ENCODE data around the gene LYRM2. TPM values are rescaled to one million over a fixed set of nuclear protein-coding genes. Genes with fewer than 3 reads are reported as not detected.

The LYRM2 gene
- total and polyA plus RNA-seq, 9 of the 15 experiments (the other 6 are each of a cell fraction or from before 2014, with no cell fraction given), result 13.9 to 115 (median 42.9) TPM

DNA sequence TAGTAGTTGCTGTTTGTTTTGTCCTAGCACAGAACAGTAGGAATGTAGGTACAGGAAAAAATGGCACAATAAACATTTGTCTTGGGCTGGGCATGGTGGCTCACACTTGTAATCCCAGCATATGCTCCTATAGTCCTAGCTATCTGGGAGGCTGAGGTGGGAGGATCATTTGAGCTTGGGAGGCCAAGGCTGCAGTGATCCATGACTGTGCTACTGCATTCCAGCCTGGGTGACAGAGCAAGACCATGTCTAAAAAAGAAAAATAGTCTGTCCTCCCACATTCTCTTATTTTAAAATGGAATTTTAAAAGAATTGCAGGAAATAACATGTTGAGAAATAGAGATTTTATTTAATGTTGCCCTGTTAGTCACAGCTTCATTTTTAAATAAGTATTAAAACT is 117.8 kb downstream of the LYRM2 start (continued):
- TF ChIP-seq, protein P1, sequence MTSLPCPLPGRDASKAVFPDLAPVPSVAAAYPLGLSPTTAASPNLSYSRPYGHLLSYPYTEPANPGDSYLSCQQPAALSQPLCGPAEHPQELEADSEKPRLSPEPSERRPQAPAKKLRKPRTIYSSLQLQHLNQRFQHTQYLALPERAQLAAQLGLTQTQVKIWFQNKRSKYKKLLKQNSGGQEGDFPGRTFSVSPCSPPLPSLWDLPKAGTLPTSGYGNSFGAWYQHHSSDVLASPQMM (CRISPR knock-in tag; IDR thresholded peaks at IDR 0.05), result no peak
- no peak for TF ChIP-seq ZNF174 (CRISPR knock-in tag; IDR thresholded peaks at IDR 0.05)
- no peak for TF ChIP-seq FOXJ2 (tag; IDR thresholded peaks at IDR 0.05)
- no peak for TF ChIP-seq RFX5 (IDR thresholded peaks at IDR 0.05; ENCODE audit: low read depth, low read length)
- TF ChIP-seq AFF4 (CRISPR knock-in tag; IDR thresholded peaks at IDR 0.05), result no peak
- TF ChIP-seq ERF (CRISPR knock-in tag; IDR thresholded peaks at IDR 0.05), result no peak
- no peak for TF ChIP-seq TCF7L2 (IDR thresholded peaks at IDR 0.05; ENCODE audit: low read depth, low read length)
- no peak for TF ChIP-seq ZEB2 (IDR thresholded peaks at IDR 0.05)
- TF ChIP-seq ZNF444 (CRISPR knock-in tag; IDR thresholded peaks at IDR 0.05), result no peak
- TF ChIP-seq ZKSCAN1 (IDR thresholded peaks at IDR 0.05; ENCODE audit: low read depth, low read length), result no peak
- TF ChIP-seq NR3C1 (CRISPR knock-in tag; IDR thresholded peaks at IDR 0.05), result no peak

All from K562 (cell line).